PC-9 (cell line): ENCODE measurements around the gene SCG2.

ENCODE experiments used
- EZH2 ChIP-seq: fragments of 200-600 bp; sonication (generic); IDR thresholded peaks from 2 replicates; pipeline ENCODE4 v1.8.0; 2017; ENCODE audit warnings: antibody characterized with exemption, low read depth
- TF ChIP-seq, protein P1 (sequence below): fragments of 200-600 bp; sonication (generic); conservative IDR thresholded peaks from 2 replicates; pipeline ENCODE4 v1.6.1; 2017; ENCODE audit warnings: mixed run types, antibody characterized with exemption, mild to moderate bottlenecking, moderate library complexity

DNA sequence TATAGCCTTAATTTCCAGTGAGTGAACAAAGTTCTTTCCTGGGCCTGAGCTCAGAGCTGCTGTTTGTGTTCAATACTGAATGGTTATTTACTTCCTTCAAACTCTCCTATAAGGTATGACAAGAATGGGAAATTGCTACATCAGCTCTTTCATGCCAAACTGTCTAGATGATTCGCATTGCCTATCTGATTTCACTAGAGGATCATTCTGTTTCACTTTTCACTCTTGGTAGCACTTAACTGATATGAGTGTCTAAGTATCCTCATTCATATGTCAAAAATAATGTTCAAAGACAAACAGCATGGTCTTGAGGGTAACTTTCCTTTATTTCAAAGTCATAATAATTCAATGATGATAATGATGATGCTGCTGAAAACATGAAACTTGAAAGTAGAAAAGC lies 32.9 kb upstream of the SCG2 start:
- TF ChIP-seq, protein P1, sequence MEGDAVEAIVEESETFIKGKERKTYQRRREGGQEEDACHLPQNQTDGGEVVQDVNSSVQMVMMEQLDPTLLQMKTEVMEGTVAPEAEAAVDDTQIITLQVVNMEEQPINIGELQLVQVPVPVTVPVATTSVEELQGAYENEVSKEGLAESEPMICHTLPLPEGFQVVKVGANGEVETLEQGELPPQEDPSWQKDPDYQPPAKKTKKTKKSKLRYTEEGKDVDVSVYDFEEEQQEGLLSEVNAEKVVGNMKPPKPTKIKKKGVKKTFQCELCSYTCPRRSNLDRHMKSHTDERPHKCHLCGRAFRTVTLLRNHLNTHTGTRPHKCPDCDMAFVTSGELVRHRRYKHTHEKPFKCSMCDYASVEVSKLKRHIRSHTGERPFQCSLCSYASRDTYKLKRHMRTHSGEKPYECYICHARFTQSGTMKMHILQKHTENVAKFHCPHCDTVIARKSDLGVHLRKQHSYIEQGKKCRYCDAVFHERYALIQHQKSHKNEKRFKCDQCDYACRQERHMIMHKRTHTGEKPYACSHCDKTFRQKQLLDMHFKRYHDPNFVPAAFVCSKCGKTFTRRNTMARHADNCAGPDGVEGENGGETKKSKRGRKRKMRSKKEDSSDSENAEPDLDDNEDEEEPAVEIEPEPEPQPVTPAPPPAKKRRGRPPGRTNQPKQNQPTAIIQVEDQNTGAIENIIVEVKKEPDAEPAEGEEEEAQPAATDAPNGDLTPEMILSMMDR: no peak
- TF ChIP-seq EZH2: no peak
